ENCODE measurements around the gene NTM. TPM values are rescaled to one million over a fixed set of nuclear protein-coding genes. Genes with fewer than 3 reads are reported as not detected.

Gene NTM
- polyA plus RNA-seq, 1 donor from 2014 or later = not detected

DNA sequence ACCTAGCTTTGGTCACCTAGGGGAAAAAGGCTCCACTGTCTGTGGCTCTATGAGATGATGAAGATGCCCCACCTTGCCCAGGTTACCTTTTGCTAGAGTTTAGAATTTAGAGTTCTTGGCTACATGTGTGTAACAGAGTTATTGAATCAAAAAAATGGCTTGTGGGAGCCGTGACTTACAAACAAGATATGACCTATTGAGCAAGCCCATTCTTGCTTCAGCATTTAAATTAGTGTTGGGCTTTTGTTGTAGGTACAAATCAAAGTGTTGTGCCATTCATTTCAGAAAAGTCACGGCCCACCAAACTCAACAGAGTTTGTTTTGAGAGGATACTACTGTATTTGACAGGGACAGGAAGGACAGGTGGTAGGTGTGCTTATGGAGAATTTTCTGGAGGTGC is 768.8 kb downstream of the NTM start:
- no peak overlapping the region for H3K4me3 Mint-ChIP-seq
- H3K4me1 Mint-ChIP-seq = no peaks in the 10 kb centered on the region
- no peaks in the 10 kb centered on the region for H3K36me3 Mint-ChIP-seq
- H3K9me3 Mint-ChIP-seq = peaks cover 0 to 2% (median 2%) of the 10 kb centered on the region in 3 donors
- H3K27me3 Mint-ChIP-seq = no peaks in the 10 kb centered on the region
- no peak overlapping the region for H3K27ac Mint-ChIP-seq

DNA sequence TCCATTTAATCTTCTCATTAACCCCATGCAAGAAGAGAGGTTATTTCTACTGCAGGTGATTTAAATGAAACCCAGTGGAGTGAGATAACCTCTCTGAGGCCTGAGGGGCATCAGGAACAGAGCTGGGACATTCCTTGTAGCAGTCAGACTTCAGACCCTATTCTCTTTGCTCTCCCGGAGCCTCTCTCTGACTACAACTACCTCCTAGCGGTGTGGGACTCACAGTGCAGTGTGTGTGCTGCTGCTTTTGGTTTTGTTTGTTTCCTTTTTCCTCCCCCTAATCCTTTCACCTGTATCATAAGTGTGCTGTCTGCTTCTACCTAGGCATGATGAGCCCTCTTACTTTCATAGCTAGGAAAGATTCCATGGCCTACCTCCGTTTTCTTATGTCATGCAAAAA is 769.6 kb downstream of the NTM start:
- Mint-ChIP-seq H3K27me3 (no peaks in the 10 kb centered on the region), H3K9me3 (peaks cover 0 to 2% (median 2%) of the 10 kb centered on the region in 3 donors), H3K27ac (no peak overlapping the region), H3K4me1 (no peaks in the 10 kb centered on the region), H3K36me3 (no peaks in the 10 kb centered on the region), H3K4me3 (no peak overlapping the region)

DNA sequence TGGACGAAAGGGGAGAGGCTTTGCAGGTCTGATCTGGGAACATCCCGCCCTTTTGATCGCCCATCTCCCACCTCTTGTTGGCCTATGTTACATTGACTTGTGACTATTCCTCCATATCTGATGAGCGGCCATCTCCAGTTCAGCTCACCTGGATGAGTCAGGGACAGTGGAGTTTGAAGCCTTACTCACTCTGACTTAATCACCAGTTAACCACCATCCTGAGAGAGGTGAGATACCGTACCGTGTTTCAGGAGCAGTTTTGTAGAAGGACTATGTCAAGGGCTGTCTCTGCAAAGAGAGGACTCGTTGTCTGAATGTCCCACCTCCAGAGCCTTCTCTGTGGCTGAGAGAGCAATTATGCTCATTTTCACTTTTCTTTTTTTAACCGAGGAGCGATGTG is 771.7 kb downstream of the NTM start:
- Mint-ChIP-seq H3K36me3 (no peaks in the 10 kb centered on the region), H3K4me1 (no peaks in the 10 kb centered on the region), H3K9me3 (peaks cover 0 to 2% (median 0%) of the 10 kb centered on the region in 3 donors), H3K27ac (no peak overlapping the region), H3K27me3 (no peaks in the 10 kb centered on the region), H3K4me3 (no peak overlapping the region)

GRCh38 chr11:132142554-132142953 is 772.1 kb downstream of the NTM start:
- H3K36me3 Mint-ChIP-seq = no peaks in the 10 kb centered on the region
- no peak overlapping the region for H3K4me3 Mint-ChIP-seq
- H3K27ac Mint-ChIP-seq = no peak overlapping the region
- no peaks in the 10 kb centered on the region for H3K4me1 Mint-ChIP-seq
- peaks cover 0 to 2% (median 0%) of the 10 kb centered on the region in 3 donors for H3K9me3 Mint-ChIP-seq
- H3K27me3 Mint-ChIP-seq = no peaks in the 10 kb centered on the region

DNA sequence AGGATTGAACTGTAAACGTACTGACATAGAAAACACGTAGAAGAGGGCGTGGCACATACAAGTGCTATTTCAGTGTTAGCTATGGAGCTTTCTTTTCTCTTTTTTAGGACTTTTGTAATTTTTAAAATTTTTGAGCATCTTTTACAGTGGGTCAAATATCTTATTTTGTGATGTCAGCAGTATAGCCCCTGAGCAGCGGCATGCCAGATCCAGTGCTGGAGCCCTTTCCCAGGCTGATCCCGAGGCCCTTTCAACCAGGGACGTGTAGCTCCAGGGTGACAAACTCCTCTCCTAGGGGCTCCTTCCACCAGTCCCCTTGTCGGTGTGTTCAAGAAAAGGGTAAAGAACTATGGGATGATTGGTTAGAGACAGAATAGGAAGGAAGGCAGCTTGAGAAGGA is 777.0 kb downstream of the NTM start:
- Mint-ChIP-seq H3K36me3 (no peaks in the 10 kb centered on the region), H3K27ac (no peak overlapping the region), H3K4me1 (no peaks in the 10 kb centered on the region), H3K4me3 (no peak overlapping the region), H3K9me3 (no peaks in the 10 kb centered on the region), H3K27me3 (no peaks in the 10 kb centered on the region)

DNA sequence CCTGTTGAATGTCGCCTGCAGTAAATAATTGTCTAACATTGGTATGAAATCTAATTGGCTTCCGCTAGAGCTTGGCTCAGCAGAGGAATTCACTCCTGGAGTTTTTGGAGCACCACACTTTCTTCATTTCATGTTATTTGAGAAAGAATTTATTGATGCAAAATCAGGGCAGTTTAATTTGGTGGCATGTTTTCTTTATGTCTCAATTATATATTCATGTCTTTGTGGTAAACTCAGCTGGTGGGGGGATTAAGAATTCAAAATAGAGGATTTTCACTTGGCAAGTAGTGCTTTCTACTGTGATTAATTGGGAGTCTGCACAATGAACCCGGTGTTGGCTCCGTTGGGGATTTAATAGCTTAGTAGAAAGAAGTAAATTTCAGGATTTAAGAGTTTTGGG is 784.4 kb downstream of the NTM start:
- no peaks in the 10 kb centered on the region for H3K27me3 Mint-ChIP-seq
- peaks cover 0 to 3% (median 1%) of the 10 kb centered on the region in 3 donors for H3K9me3 Mint-ChIP-seq
- H3K36me3 Mint-ChIP-seq = no peaks in the 10 kb centered on the region

GRCh38 chr11:132158091-132158490 is 787.7 kb downstream of the NTM start:
- Mint-ChIP-seq H3K4me3 (no peak overlapping the region), H3K27ac (no peak overlapping the region)

More for the DNA sequence above, 784.4 kb downstream of the NTM start:
- peak overlapping the region in 1 of 3 donors; percentile 44 for H3K27ac Mint-ChIP-seq
- H3K4me3 Mint-ChIP-seq = no peak overlapping the region
- H3K4me1 Mint-ChIP-seq = no peaks in the 10 kb centered on the region

GRCh38 chr11:132158696-132159095 is 788.3 kb downstream of the NTM start:
- H3K4me1 Mint-ChIP-seq = no peaks in the 10 kb centered on the region
- H3K27me3 Mint-ChIP-seq = no peaks in the 10 kb centered on the region
- no peaks in the 10 kb centered on the region for H3K36me3 Mint-ChIP-seq
- peaks cover 0 to 3% (median 1%) of the 10 kb centered on the region in 3 donors for H3K9me3 Mint-ChIP-seq
- H3K27ac Mint-ChIP-seq = no peak overlapping the region
- H3K4me3 Mint-ChIP-seq = no peak overlapping the region

More at GRCh38 chr11:132158091-132158490, 787.7 kb downstream of the NTM start:
- no peaks in the 10 kb centered on the region for H3K4me1 Mint-ChIP-seq
- H3K9me3 Mint-ChIP-seq = peaks cover 0 to 3% (median 1%) of the 10 kb centered on the region in 3 donors
- H3K27me3 Mint-ChIP-seq = no peaks in the 10 kb centered on the region
- H3K36me3 Mint-ChIP-seq = no peaks in the 10 kb centered on the region

GRCh38 chr11:132161403-132162078 is 791.1 kb downstream of the NTM start:
- Mint-ChIP-seq H3K27ac (no peak overlapping the region), H3K9me3 (peaks cover 1 to 8% (median 1%) of the 10 kb centered on the region in 3 donors)

GRCh38 chr11:132168344-132168981 is 798.0 kb downstream of the NTM start:
- Mint-ChIP-seq H3K9me3 (peaks cover 0 to 15% (median 2%) of the 10 kb centered on the region in 3 donors), H3K36me3 (no peaks in the 10 kb centered on the region), H3K27me3 (no peaks in the 10 kb centered on the region), H3K4me3 (no peak overlapping the region), H3K4me1 (no peaks in the 10 kb centered on the region), H3K27ac (no peak overlapping the region)

More at GRCh38 chr11:132161403-132162078, 791.1 kb downstream of the NTM start:
- H3K27me3 Mint-ChIP-seq = no peaks in the 10 kb centered on the region
- no peak overlapping the region for H3K4me3 Mint-ChIP-seq
- H3K4me1 Mint-ChIP-seq = no peaks in the 10 kb centered on the region
- H3K36me3 Mint-ChIP-seq = no peaks in the 10 kb centered on the region

- Mint-ChIP-seq H3K27me3 (no peaks in the 10 kb centered on the region), H3K9me3 (peaks cover 1 to 7% (median 3%) of the 10 kb centered on the region in 3 donors), H3K4me3 (no peak overlapping the region), H3K4me1 (no peaks in the 10 kb centered on the region), H3K36me3 (no peaks in the 10 kb centered on the region), H3K27ac (no peak overlapping the region)
Measured at GRCh38 chr11:132171031-132171430, 800.6 kb downstream of the NTM start.

GRCh38 chr11:132174362-132175255 is 804.2 kb downstream of the NTM start:
- Mint-ChIP-seq H3K36me3 (no peaks in the 10 kb centered on the region), H3K27ac (no peak overlapping the region), H3K4me3 (no peak overlapping the region), H3K9me3 (peaks cover 1 to 7% (median 3%) of the 10 kb centered on the region in 3 donors), H3K4me1 (no peaks in the 10 kb centered on the region), H3K27me3 (no peaks in the 10 kb centered on the region)

DNA sequence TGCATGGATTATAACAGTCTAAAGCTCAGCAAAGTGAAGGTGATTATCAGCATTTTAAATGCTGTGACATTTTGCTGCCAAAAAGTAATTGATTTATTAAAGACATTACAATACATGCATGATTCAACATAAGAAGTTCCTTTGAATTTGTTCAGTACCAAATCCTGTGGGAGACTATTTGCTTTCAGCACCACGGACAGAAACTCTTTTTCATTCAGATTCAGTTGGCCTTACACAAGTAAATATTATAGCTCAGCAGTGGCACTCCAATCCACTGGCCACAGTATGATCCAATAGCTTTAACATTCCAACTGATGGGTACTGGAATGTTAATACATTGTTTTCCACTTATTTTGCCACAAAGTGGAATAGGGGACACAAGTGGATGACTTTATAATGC is 806.7 kb downstream of the NTM start:
- Mint-ChIP-seq H3K27ac (no peak overlapping the region), H3K27me3 (no peaks in the 10 kb centered on the region), H3K4me3 (no peak overlapping the region), H3K36me3 (no peaks in the 10 kb centered on the region), H3K9me3 (peaks cover 1 to 7% (median 3%) of the 10 kb centered on the region in 3 donors), H3K4me1 (peaks cover 0 to 1% (median 0%) of the 10 kb centered on the region in 3 donors)

GRCh38 chr11:132184079-132184478 is 813.7 kb downstream of the NTM start:
- Mint-ChIP-seq H3K4me1 (peaks cover 0 to 1% (median 0%) of the 10 kb centered on the region in 3 donors), H3K9me3 (peaks cover 0 to 4% (median 4%) of the 10 kb centered on the region in 3 donors), H3K27ac (no peak overlapping the region), H3K27me3 (no peaks in the 10 kb centered on the region), H3K4me3 (no peak overlapping the region), H3K36me3 (no peaks in the 10 kb centered on the region)

All from IgD-negative memory B cell (primary cell).